Activated CD8-positive, alpha-beta memory T cell treated with anti-CD3 and anti-CD28 coated beads, Interleukin-2, amount 50 U/mL, for 1 hour (primary cell): ENCODE results near the gene AGAP1.

ENCODE experiments used
- DNase-seq: peaks from one replicate; pipeline ENCODE4 v3.0.0-alpha.2; 2020; ENCODE audit errors: extremely low read depth

AGAP1 gene

GRCh38 chr2:235810846-235811245, 317.0 kb downstream of the AGAP1 start:
- no peak for DNase-seq

- no peak for DNase-seq
Observed at GRCh38 chr2:235811446-235812184, 317.8 kb downstream of the AGAP1 start.

DNA sequence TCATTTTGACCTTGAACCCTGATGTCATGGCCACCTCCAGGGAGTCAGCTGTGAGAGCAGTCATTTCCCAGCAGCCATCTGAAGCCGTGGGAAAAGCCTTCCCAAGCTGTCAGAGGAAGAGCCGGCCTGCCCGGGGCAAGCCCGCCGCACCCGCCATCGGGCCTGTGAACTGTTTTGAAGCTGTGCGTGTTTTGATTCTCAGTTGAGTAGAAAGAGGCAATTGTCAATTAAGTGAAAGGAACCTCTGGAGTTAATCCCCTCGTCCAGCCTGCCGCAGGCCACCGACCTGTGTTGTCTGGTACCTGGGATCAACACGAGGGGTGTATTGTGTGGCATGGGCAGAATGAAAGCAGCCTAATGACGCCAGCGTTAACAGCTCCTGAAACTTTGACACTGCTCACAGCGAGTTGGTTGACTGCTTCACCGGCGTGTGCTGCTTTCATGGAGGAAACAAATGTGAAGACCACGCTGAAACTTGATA, 318.4 kb downstream of the AGAP1 start:
- DNase-seq: no peak

DNA sequence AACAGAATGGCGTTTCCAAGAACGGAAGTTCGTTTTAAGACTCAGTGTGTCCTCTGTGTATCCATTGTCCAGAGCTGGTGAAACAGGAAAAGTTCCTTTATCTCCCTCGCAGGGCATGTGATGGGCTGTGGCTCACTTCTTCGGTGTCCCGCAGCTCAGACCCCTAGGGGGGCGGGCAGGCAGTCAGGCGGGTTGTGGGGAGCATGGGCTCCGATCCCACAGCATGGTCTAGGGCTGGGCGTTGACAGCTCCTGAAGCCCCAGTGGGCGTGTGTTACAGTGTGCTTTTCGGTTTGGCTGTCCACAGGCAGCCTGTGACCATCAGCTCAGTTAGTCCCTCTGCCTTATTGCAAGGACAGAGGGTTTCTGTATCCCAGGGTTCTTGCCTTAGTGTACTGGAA, 319.6 kb downstream of the AGAP1 start:
- DNase-seq: no peak

DNA sequence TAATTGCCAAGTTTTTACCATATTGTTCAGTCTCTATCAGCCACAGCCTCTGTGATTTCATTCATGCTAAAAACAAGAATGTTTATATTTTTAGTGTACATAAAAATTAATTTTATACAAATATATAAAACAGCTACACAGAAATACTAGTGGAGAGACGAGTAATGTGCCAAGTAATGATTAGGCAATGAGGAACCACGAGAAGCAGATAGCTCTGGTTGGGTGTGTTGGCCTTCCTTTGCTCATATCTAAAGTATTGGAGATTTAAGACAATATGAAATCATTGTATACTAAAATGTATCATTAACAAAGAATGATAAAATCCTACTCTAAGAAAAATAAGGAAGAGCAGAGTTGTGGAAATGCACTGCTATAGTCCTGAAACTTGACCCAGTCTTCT, 326.7 kb downstream of the AGAP1 start:
- DNase-seq: no peak

- DNase-seq: no peak
Observed at GRCh38 chr2:235824331-235824730, 330.5 kb downstream of the AGAP1 start.

DNA sequence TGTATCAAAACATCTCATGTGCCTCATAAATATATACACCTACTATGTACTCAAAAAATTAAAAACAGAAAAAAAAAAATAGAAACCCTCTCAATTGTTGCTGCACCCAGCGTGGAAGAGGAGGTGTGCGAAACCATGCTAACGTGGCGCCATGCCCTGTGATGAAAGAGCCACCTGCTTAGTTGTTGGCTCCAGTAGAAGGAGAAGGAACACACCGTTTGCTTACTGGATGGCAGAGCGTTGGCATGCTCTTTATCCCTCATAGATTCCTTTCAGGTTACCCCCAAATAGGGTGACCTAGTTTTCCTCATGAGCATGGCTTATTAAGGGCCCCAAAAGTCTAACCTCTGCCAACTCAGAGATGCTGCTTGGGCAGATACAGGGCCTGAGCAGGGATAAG, 332.1 kb downstream of the AGAP1 start:
- no peak for DNase-seq

DNA sequence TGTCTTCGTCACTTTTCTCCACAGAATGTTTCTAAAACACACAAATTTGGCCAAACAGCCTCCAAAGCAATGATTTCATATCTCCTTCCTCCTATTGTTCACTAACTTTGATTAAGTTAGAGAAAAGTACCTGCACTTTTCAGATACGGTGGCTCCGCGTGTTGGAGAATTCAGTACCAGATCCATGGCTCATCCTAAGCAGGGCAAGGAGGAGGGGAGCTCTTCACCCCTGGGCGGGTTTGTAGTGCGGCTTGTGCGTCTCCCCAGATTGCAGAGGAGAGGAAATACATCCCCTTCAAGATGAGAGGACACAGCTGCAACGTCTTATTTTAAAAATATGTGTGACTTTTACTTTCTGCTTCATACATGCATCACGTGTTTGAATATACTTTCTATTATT, 333.0 kb downstream of the AGAP1 start:
- no peak for DNase-seq

GRCh38 chr2:235827585-235827992, 333.7 kb downstream of the AGAP1 start:
- no peak for DNase-seq

- DNase-seq: no peak
Observed at GRCh38 chr2:235829726-235830125, 335.9 kb downstream of the AGAP1 start.

DNA sequence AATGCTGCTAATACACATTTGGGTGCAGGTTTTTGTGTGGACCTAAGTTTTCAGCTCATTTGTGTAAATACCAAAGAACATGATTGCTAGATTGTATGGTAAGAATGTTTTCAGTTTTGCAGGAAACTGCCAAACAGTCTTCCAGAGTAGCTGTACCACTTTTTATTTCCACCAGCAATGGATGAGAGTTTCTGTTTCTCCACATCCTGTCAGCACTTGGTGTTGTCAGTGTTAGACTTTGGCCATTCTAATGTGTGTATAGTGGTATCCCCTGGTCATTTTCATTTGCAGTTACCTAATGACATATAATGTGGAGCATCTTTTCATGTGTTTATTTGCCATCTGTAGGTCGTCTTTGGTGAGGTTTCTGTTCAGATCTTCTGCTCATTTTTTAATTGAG, 337.9 kb downstream of the AGAP1 start:
- DNase-seq: no peak

DNA sequence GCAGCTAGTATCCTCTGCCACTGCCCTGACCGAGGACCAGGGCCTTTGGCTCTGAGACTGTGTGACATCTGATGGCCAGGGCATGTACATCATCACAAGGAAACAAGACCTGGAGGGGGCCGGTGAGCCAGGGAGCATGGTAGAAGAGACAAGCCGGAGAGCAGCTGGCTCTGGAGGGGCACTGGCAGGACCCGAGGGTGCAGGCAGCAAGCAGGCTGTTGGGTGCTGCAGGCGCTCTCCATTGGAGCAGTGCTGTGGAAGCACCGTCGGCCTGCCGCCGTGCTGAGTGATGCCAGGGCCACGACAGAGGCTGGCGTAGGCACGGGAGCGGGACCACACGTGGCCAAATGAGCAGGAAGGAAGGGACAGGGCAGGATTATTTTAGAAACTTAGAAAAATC, 339.1 kb downstream of the AGAP1 start:
- DNase-seq: no peak

DNA sequence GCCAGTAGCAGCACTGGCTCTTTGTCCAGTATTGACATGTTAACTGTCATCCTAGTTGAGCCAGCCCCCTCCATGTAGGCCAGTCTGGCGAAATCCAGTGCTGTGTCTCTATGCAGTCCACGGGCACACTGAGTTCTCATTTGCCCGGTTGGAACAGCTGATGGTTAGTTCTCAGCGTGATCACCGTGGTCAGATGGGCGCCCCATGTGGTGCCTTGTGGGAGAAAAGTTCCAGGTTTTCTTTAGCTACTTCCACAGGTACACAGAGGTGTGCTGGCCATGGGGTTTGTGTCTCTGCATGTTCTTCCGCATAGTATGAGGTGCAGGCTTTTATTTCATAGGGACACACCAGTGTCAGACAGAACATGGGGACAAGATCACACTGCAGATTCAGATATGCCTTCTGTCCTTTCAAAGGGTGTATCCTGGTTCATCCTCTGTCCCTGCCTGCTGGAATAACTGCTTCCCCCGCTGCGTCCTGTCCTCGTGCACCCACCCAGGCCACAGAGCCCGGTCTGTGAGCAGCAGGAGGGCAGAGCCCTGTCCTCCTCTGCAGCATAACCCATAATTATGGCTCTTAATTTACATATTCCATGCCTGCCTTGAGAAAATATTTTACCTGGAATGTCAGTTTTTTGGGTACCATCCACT, 340.3 kb downstream of the AGAP1 start:
- no peak for DNase-seq

DNA sequence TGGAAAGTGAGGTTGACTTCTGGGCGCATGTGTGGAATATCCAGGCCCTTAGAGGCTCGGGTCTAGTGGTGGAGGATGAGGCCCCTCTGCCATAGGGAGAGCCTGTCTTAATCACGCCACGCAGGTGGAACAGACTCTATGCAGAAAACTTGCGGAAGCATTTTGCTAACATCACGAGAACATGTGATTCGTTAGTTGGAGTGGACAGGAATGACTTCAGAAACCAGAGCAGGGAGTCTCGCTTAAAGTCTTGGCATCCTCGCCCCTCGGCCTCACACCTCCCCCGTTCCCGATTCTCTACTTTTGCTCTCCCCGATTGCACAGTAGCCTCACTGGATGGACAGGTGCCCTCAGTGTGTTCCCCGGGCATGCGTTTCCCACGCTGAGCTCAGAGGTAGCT, 340.9 kb downstream of the AGAP1 start:
- no peak for DNase-seq

DNA sequence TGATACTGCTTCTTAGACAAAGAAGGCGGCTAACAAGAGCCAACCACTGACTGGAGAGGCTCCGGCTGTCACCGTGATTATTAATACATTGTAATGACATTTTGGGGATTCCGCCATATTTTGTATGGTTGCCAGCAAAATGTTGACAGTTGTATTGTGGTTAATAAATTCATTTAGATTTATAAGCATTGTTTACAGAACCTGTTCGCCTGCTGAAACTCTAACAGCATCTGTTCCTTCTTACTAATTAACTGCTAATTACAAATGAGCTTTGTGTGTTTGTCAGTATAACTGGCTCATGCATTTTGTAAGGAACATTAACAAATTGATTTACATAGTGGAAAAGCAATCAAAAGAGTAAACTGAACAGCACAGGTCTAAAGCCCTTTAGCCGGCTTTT, 342.0 kb downstream of the AGAP1 start:
- DNase-seq: no peak

GRCh38 chr2:235836491-235836911, 342.7 kb downstream of the AGAP1 start:
- DNase-seq: no peak

DNA sequence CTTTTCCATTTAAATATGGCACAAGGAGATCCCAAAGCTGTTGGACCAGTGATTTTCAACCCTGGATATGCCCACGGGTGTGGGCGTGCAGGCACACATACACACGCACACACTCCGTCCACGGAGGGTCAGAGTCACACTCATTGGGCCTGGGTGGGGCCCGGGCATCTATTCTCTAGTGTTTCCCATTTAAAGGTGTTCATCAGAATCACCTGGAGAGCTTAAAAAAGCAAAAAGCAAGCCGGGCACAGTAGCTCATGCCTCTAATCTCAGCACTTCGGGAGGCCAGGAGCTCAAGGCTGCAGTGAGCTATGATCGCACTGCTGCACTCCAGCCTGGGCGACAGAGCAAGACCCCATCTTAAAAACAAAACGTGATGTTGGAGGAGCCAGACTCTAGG, 345.4 kb downstream of the AGAP1 start:
- DNase-seq: no peak

- no peak for DNase-seq
Observed at GRCh38 chr2:235839974-235840373, 346.1 kb downstream of the AGAP1 start.

- DNase-seq: no peak
Observed at GRCh38 chr2:235841863-235842262, 348.0 kb downstream of the AGAP1 start.

DNA sequence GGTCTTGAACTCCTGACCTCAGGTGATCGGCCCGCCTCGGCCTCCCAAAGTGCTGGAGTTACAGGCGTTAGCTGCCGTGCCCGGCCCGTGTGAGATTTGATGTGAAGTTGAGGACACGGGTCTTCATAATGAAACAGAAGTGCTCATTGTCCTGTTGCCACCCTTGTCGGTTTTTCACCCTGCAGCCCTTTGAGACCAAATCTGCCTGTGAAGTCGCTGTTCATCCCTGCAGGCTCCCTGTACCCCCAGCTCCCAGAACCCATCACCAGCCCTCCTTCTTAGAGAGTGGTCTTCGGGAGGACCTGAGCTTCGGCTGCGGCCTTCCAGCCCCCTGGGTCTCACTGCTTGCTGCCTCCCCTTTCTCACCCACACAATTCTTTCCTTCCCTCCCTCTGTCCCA, 349.1 kb downstream of the AGAP1 start:
- DNase-seq: no peak

DNA sequence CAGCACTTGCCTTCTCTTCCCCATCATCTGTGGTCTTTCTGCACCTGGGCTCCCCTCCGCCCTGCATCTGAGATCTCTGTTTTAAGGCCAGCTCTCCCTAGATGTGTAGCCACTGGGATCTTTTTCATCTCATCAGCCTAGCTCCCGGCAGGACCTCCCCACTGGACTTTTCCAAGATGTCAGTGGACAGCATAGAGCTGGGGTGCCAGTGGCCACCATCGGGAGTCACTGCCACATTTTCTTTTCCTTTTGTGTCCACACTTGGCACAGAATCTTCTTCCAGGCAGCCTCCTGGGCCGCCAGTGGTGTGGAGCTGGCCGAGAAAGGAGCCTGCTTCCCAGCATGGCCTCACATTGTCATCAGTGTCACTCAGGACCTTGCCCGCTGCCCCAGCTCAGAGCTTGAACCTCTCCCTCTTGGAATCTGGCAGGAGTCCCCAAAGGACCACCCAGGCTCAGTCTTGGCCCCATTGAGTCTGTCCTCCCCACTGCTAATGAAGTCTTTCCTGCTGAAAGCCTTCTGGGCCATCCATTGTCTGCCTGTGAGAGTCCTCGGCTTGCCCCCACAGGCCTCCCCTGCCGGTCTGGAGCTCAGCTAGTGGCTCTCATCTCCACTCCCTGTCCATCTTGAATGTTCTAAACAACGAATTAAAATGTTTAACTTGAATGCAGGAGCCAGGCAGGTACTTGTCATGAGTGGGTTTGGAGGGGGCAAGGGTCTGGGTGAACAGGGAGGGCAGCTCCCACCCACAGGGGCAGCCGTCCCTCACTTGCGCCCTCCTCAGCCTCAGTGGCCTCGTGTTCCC, 349.9 kb downstream of the AGAP1 start:
- no peak for DNase-seq

DNA sequence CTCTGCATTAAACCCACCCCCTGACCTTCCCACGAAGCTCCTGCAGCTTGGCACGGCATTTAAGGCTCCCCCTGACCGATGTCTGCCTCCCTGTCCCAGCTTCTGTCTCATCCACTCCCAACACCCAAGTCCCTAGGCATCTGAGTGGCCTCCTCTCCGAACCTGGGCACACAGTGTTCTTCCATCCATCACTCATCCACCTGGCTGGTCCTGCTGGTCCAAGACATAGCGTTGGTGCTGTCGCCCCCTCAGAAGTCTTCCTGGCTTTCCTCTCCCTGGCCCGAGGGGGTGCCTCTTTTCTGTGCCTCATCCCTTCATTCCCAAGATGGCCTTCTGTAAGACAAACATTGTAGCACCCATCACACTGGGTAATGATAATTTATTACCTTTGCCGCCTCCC, 350.7 kb downstream of the AGAP1 start:
- DNase-seq: no peak

- DNase-seq: no peak
Observed at GRCh38 chr2:235845245-235845644, 351.4 kb downstream of the AGAP1 start.
